HepG2 (cell line): Measurements from ENCODE around the gene SLC22A13. TPM values are rescaled to one million over a fixed set of nuclear protein-coding genes. Genes with fewer than 3 reads are reported as not detected.

Source experiments
- ATAC-seq: fragments of 200-7000 bp; cut with Tn5 transposase; 3 replicates; pipeline ENCODE4 v1.9.1; 2020; ENCODE audit warnings: mild to moderate bottlenecking, moderate library complexity
- BruUV-seq: library from RNA; stranded (reverse); fragments of 400-500 nt; replicated peaks from 2 replicates; lab custom pipeline; 2021; lab: Mats Ljungman, UMichigan
- CTCF ChIA-PET: fragments of 300-600 bp; formaldehyde crosslinking; extraction: SDS; loops from one replicate; lab custom pipeline; 2021; ENCODE audit warnings: low total read pairs, inconsistent platforms, low intra/inter-chr PET ratio; lab: Yijun Ruan, JAX
- POLR2A ChIA-PET: fragments of 350-600 bp; sonication (Branson Sonifier 250); formaldehyde crosslinking; loops from one replicate; lab custom pipeline; 2020; ENCODE audit warnings: antibody characterized with exemption, inconsistent platforms; lab: Yijun Ruan, JAX
- DNase-seq: peaks from one replicate; pipeline ENCODE4 v3.0.0-alpha.2; 2015; ENCODE audit warnings: low spot score
- FAIRE-seq: peaks from 3 replicates; lab custom pipeline; 2011; peaks lifted over from hg19 to GRCh38; lab: Jason Lieb, UNC
- H2AFZ ChIP-seq: one replicate; pipeline ENCODE4 v1.6.1; 2011; ENCODE audit warnings: low read length, inconsistent platforms
- H3K27ac ChIP-seq: fragments of 300-600 bp; 3 replicates; pipeline ENCODE4 v1.8.0; 2011; ENCODE audit warnings: mixed run types, mild to moderate bottlenecking, mixed read lengths, low read length, inconsistent platforms; ENCODE audit not compliant: insufficient read depth; ENCODE audit errors: extremely low read length
- H3K27me3 ChIP-seq, 2 experiments: fragments of 200-600 bp in 1 of 2; 2 replicates in 1 of 2; 3 replicates in 1 of 2; pipeline versions ENCODE4 v1.6.0 to v1.8.0; 2011; ENCODE audit warnings: low read length in 2 of 2, mild to moderate bottlenecking in 2 of 2, moderate library complexity in 2 of 2, inconsistent platforms in 1 of 2; ENCODE audit not compliant: insufficient read depth in 2 of 2, control insufficient read depth in 1 of 2
- H3K36me3 ChIP-seq, 2 experiments: fragments of 200-600 bp in 1 of 2; replicated peaks in 1 of 2; 2 replicates in 1 of 2; 3 replicates in 1 of 2; pipeline versions ENCODE4 v1.5.1 to v1.8.0; 2011; ENCODE audit warnings: low read length in 2 of 2, inconsistent platforms in 1 of 2; ENCODE audit not compliant: insufficient read depth in 2 of 2, control insufficient read depth in 1 of 2
- H3K4me1 ChIP-seq: 2 replicates; pipeline ENCODE4 v1.5.1; 2012; ENCODE audit warnings: low read length, inconsistent platforms; ENCODE audit not compliant: insufficient read depth
- H3K4me2 ChIP-seq: 2 replicates; pipeline ENCODE4 v1.6.0; 2011; ENCODE audit warnings: low read depth, low read length, inconsistent platforms
- H3K4me3 ChIP-seq, 3 experiments: fragments of 200-600 bp in 1 of 3; sonication (generic), shearing (Covaris generic) in 1 of 3; replicated peaks in 1 of 3; 2 replicates each; pipeline ENCODE4 v1.5.1; 2011 to 2016; ENCODE audit warnings: low read length in 3 of 3, inconsistent platforms in 2 of 3, low read depth in 2 of 3, mild to moderate bottlenecking in 2 of 3, control low read depth in 1 of 3, mixed read lengths in 1 of 3; ENCODE audit not compliant: insufficient read depth in 1 of 3
- H3K79me2 ChIP-seq: one replicate; pipeline ENCODE4 v1.6.1; 2011; ENCODE audit warnings: low read length, inconsistent platforms; ENCODE audit not compliant: insufficient read depth
- H3K9ac ChIP-seq: 2 replicates; pipeline ENCODE4 v1.6.0; 2011; ENCODE audit warnings: mild to moderate bottlenecking, low read depth, low read length, inconsistent platforms; ENCODE audit not compliant: insufficient read depth
- H3K9me3 ChIP-seq: 2 replicates; pipeline ENCODE4 v1.5.1; 2012; ENCODE audit warnings: mild to moderate bottlenecking, low read length
- H4K20me1 ChIP-seq: 2 replicates; pipeline ENCODE4 v1.6.0; 2011; ENCODE audit warnings: inconsistent platforms, mild to moderate bottlenecking, low read length, moderate library complexity; ENCODE audit not compliant: insufficient read depth
- CREM ChIP-seq, 2 experiments: sonication (generic) in 1 of 2; formaldehyde crosslinking in 1 of 2; IDR thresholded peaks; 2 replicates each; pipeline versions ENCODE4 v1.4.0 to v1.6.1; 2016 to 2020; ENCODE audit warnings: antibody characterized with exemption in 1 of 2, mild to moderate bottlenecking in 1 of 2, missing genetic modification reagents in 1 of 2
- MNT ChIP-seq: fragments of 450-650 bp; IDR thresholded peaks from 2 replicates; pipeline ENCODE4 v1.6.1; 2016
- SUZ12 ChIP-seq: fragments of 150-350 bp; IDR thresholded peaks from 2 replicates; pipeline ENCODE4 v1.6.1; 2014; ENCODE audit warnings: low read depth, low read length
- ZNF614 ChIP-seq: IDR thresholded peaks from 2 replicates; pipeline ENCODE4 v1.6.1; 2018; ENCODE audit warnings: missing biosample characterization, missing genetic modification reagents, inconsistent platforms, borderline replicate concordance
- ZNF720 ChIP-seq: sonication (generic); formaldehyde crosslinking; IDR thresholded peaks from 2 replicates; pipeline ENCODE4 v1.4.0; 2020; ENCODE audit warnings: missing genetic modification reagents
- WGBS: methylation state at CpG from one replicate; pipeline ENCODE4 v1.1.6; 2017; ENCODE audit warnings: low lambda C conversion rate; 5-methylcytosine and 5-hydroxymethylcytosine counted together
- in situ Hi-C: cut with HindIII; loops from 2 replicates; pipeline ENCODE4 v1.10.0; 2017; ENCODE audit warnings: low pct_unique_long_range_greater_than_20kb; ENCODE audit not compliant: extremely low pct_ligation_motif_present
- intact Hi-C: fragments of 100-400 bp; cut with micrococcal nuclease; formaldehyde crosslinking; loops from one replicate; pipeline ENCODE4 v1.10.0; 2022; ENCODE audit not compliant: unreplicated experiment
- polyA plus RNA-seq, 8 experiments: library from polyadenylated mRNA; depleted of rRNA in 3 of 8; stranded (reverse) in 7 of 8; unstranded in 1 of 8; fragments of >200 nt; fragmentation: Illumina TruSeq in 4 of 8; extraction: Trizol in 4 of 8; gene quantifications; 2 replicates each; pipeline versions ENCODE4 v1.2.1 to v1.2.3, GENCODE V29; 2011 to 2016; ENCODE audit warnings: low read depth in 4 of 8, missing spikeins in 1 of 8, mixed read lengths in 1 of 8; ENCODE audit not compliant: insufficient read depth in 1 of 8
- total RNA-seq, 5 experiments: library from RNA; depleted of rRNA; stranded (reverse); fragments of >200 nt; fragmentation: Illumina TruSeq; extraction: Trizol; gene quantifications; 2 replicates each; pipeline ENCODE4 v1.2.3, GENCODE V29; 2016; ENCODE audit warnings: low read depth in 1 of 5

SLC22A13 gene
- total and polyA plus RNA-seq, 2 of the 13 experiments (the other 11 are each of a cell fraction or from before 2014, with no cell fraction given), result 0.20 TPM; not detected in 1

- Histone ChIP-seq H3K9ac (no peak overlapping the region), H3K27me3 (peaks cover 7 to 72% of the 10 kb centered on the region in 2 experiments), H3K79me2 (no peaks in the 10 kb centered on the region), H3K4me1 (no peaks in the 10 kb centered on the region), H4K20me1 (no peaks in the 10 kb centered on the region), H3K36me3 (no peaks in the 10 kb centered on the region), H3K4me2 (no peak overlapping the region), H3K9me3 (no peaks in the 10 kb centered on the region), H3K27ac (no peak overlapping the region)
- no TSS peak for BruUV-seq
- in situ Hi-C loops, result no loop called here
- POLR2A ChIA-PET, result no interaction called here
- ATAC-seq, result no peak
- no peak for DNase-seq
- no peak for FAIRE-seq
- peak; percentile 81 for TF ChIP-seq MNT
- no peak for TF ChIP-seq CREM (IDR thresholded peaks at IDR 0.05)
- no peak for TF ChIP-seq CREM (CRISPR knock-in tag; IDR thresholded peaks at IDR 0.05)
- TF ChIP-seq, all 625 proteins: peak for 1
- intact Hi-C loops, result no loop called here
- WGBS, result 24% methylated on average over 7 of the region's 9 CpGs
- CTCF ChIA-PET, result no interaction called here
- Histone ChIP-seq H3K4me3 (no peak overlapping the region), H2AFZ (no peak overlapping the region)
These were observed 42.8 kb downstream of the SLC22A13 start for GRCh38 chr3:38308456-38308855.

DNA sequence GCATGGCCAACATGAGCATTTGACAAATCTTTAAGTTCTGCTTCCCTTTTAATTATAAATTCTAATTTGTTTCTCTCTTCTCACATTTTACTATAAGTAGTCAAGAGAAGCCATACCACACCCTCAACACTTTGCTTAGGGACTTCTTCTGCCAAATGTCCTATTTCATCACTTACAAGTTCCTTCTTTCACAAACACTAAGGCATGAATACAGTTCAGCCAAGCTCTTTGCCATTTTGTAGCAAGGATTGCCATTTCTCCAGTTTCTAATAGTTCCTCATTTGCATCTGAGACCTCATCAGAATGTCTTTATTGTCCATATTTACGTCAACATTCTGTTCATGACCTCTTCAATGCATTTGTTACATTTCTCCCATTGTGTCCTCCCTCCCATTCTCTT lies 45.9 kb downstream of the SLC22A13 start:
- H3K9me3 ChIP-seq, result no peaks in the 10 kb centered on the region
- ATAC-seq (no peak), FAIRE-seq (no peak), DNase-seq (no peak)
- no peaks in the 10 kb centered on the region for H4K20me1 ChIP-seq
- H3K79me2 ChIP-seq, result no peaks in the 10 kb centered on the region
- peaks cover 12 to 81% of the 10 kb centered on the region in 2 experiments for H3K27me3 ChIP-seq
- H3K4me2 ChIP-seq, result no peak overlapping the region
- no peaks in the 10 kb centered on the region for H3K36me3 ChIP-seq
- no peak overlapping the region for H3K27ac ChIP-seq
- no peaks in the 10 kb centered on the region for H3K4me1 ChIP-seq
- TF ChIP-seq ZNF720 (CRISPR knock-in tag), result no peak
- TF ChIP-seq ZNF614 (CRISPR knock-in tag), result no peak
- no peak for TF ChIP-seq SUZ12
- POLR2A ChIA-PET, result no interaction called here
- CTCF ChIA-PET, result no interaction called here
- in situ Hi-C loops (no loop called here), intact Hi-C loops (no loop called here)
- WGBS, result 3% methylated on average over 1 of the region's 1 CpG
- H2AFZ ChIP-seq, result no peak overlapping the region
- BruUV-seq, result no TSS peak
- H3K9ac ChIP-seq, result no peak overlapping the region
- H3K4me3 ChIP-seq, result no peak overlapping the region
